ENCODE data around the gene DGKI.

The DGKI gene

GRCh38 chr7:137671920-137672319, 174.9 kb downstream of the DGKI start:
- Histone ChIP-seq H3K4me3 (ENCODE audit: low read depth, low read length) (no peak overlapping the region), H3K4me1 (ENCODE audit: control insufficient read depth, insufficient read depth, low read length) (peaks cover 17% of the 10 kb centered on the region), H3K9ac (ENCODE audit: low read depth, low read length) (no peak overlapping the region), H3K9me3 (ENCODE audit: control insufficient read depth, insufficient read depth, low read length) (no peaks in the 10 kb centered on the region), H3K36me3 (ENCODE audit: control insufficient read depth, insufficient read depth, low read length) (no peaks in the 10 kb centered on the region), H3K27me3 (ENCODE audit: control insufficient read depth, insufficient read depth, low read length) (no peaks in the 10 kb centered on the region)

DNA sequence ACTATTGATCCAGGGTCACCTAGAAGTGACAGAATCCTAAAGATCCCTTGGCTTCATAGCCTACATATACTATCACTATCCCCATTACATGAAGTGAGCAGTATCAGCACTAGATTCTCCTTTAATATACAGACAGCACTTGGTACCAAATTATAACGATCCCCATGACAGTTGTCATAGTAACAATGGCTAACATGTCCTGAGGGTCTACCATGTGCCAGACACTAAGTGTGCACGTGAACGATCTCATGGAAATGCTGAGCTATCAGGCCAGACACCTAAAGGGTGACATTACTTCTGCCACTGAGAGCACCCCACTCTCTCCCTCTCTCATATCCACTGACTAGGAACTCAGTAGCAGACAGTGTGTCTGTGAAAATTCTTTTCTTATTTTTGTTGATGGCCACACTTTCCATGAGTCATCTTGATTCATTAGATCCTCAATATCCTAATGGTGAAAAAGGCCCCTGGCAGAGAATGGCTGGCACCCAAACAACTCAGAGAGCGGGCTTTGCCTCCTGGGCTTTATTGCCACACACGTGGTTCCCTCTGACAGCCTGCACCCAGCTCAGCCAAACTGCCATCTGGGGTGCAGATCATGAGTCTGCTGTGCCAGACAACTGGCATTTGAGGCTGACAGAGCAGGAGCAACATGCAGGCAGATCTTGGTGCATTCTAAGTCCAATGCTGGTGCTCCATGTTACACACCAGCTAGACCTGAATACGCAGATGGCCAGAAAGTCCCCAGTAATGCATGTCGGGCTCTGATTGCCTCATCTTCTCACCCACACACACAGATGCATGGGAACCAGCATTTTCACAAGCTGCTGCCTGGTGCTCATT, 176.3 kb downstream of the DGKI start:
- Histone ChIP-seq H3K9me3 (ENCODE audit: control insufficient read depth, insufficient read depth, low read length) (no peaks in the 10 kb centered on the region), H3K27me3 (ENCODE audit: control insufficient read depth, insufficient read depth, low read length) (no peaks in the 10 kb centered on the region), H3K9ac (ENCODE audit: low read depth, low read length) (no peak overlapping the region), H3K4me3 (ENCODE audit: low read depth, low read length) (no peak overlapping the region), H3K36me3 (ENCODE audit: control insufficient read depth, insufficient read depth, low read length) (no peaks in the 10 kb centered on the region), H3K4me1 (ENCODE audit: control insufficient read depth, insufficient read depth, low read length) (peaks cover 15% of the 10 kb centered on the region)

GRCh38 chr7:137669706-137670105, 177.1 kb downstream of the DGKI start:
- Histone ChIP-seq H3K9me3 (ENCODE audit: control insufficient read depth, insufficient read depth, low read length) (no peaks in the 10 kb centered on the region), H3K4me3 (ENCODE audit: low read depth, low read length) (no peak overlapping the region), H3K36me3 (ENCODE audit: control insufficient read depth, insufficient read depth, low read length) (no peaks in the 10 kb centered on the region), H3K27me3 (ENCODE audit: control insufficient read depth, insufficient read depth, low read length) (no peaks in the 10 kb centered on the region), H3K9ac (ENCODE audit: low read depth, low read length) (no peak overlapping the region), H3K4me1 (ENCODE audit: control insufficient read depth, insufficient read depth, low read length) (peaks cover 14% of the 10 kb centered on the region)

GRCh38 chr7:137668404-137668803, 178.4 kb downstream of the DGKI start:
- Histone ChIP-seq H3K4me1 (ENCODE audit: control insufficient read depth, insufficient read depth, low read length) (peaks cover 2% of the 10 kb centered on the region), H3K9me3 (ENCODE audit: control insufficient read depth, insufficient read depth, low read length) (no peaks in the 10 kb centered on the region), H3K36me3 (ENCODE audit: control insufficient read depth, insufficient read depth, low read length) (no peaks in the 10 kb centered on the region), H3K4me3 (ENCODE audit: low read depth, low read length) (no peak overlapping the region), H3K9ac (ENCODE audit: low read depth, low read length) (no peak overlapping the region), H3K27me3 (ENCODE audit: control insufficient read depth, insufficient read depth, low read length) (no peaks in the 10 kb centered on the region)

DNA sequence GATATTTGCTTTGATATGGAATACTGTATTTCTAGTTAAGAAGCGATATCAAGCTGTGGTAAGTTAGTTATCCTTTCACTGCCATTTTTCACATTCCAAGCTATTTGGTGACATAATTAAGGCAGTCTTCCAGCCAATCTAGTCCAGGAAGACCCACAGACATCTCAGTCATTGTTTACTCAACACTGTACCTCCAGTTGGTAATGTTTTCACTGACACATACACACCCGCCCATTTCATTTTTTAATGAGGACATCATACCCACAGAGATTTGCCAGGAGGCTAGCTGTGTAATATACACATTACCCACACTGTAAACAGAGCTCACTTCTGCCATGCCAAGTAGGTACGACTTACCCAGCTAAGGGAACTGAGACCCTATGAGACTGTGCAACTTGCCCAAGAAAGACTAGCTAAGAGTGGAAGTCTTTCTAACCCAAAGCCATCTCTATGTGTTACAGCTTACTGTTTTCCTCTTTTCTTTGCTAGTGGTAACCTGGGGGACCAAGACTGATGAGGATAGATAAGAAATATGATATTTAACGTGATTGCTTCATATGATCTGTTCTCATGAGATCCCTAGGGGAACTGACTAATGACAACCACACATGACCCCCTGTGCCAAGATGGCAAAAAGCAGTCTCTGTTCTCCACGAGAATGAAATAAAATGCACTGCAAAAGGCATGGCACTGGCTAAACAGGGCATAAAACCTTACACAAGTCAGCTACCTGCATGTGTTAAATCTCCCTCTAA, 179.0 kb downstream of the DGKI start:
- no peaks in the 10 kb centered on the region for H3K36me3 ChIP-seq (ENCODE audit: control insufficient read depth, insufficient read depth, low read length)
- H3K4me3 ChIP-seq (ENCODE audit: low read depth, low read length) = no peak overlapping the region
- H3K4me1 ChIP-seq (ENCODE audit: control insufficient read depth, insufficient read depth, low read length) = peaks cover 2% of the 10 kb centered on the region
- no peaks in the 10 kb centered on the region for H3K9me3 ChIP-seq (ENCODE audit: control insufficient read depth, insufficient read depth, low read length)
- no peaks in the 10 kb centered on the region for H3K27me3 ChIP-seq (ENCODE audit: control insufficient read depth, insufficient read depth, low read length)
- H3K9ac ChIP-seq (ENCODE audit: low read depth, low read length) = no peak overlapping the region

GRCh38 chr7:137664846-137665245, 181.9 kb downstream of the DGKI start:
- Histone ChIP-seq H3K36me3 (ENCODE audit: control insufficient read depth, insufficient read depth, low read length) (no peaks in the 10 kb centered on the region), H3K9me3 (ENCODE audit: control insufficient read depth, insufficient read depth, low read length) (no peaks in the 10 kb centered on the region), H3K4me1 (ENCODE audit: control insufficient read depth, insufficient read depth, low read length) (peaks cover 2% of the 10 kb centered on the region), H3K9ac (ENCODE audit: low read depth, low read length) (no peak overlapping the region), H3K4me3 (ENCODE audit: low read depth, low read length) (no peak overlapping the region), H3K27me3 (ENCODE audit: control insufficient read depth, insufficient read depth, low read length) (no peaks in the 10 kb centered on the region)

GRCh38 chr7:137661634-137662033, 185.1 kb downstream of the DGKI start:
- Histone ChIP-seq H3K9me3 (ENCODE audit: control insufficient read depth, insufficient read depth, low read length) (no peaks in the 10 kb centered on the region), H3K4me1 (ENCODE audit: control insufficient read depth, insufficient read depth, low read length) (peaks cover 28% of the 10 kb centered on the region), H3K4me3 (ENCODE audit: low read depth, low read length) (no peak overlapping the region), H3K36me3 (ENCODE audit: control insufficient read depth, insufficient read depth, low read length) (no peaks in the 10 kb centered on the region), H3K9ac (ENCODE audit: low read depth, low read length) (no peak overlapping the region), H3K27me3 (ENCODE audit: control insufficient read depth, insufficient read depth, low read length) (no peaks in the 10 kb centered on the region)

DNA sequence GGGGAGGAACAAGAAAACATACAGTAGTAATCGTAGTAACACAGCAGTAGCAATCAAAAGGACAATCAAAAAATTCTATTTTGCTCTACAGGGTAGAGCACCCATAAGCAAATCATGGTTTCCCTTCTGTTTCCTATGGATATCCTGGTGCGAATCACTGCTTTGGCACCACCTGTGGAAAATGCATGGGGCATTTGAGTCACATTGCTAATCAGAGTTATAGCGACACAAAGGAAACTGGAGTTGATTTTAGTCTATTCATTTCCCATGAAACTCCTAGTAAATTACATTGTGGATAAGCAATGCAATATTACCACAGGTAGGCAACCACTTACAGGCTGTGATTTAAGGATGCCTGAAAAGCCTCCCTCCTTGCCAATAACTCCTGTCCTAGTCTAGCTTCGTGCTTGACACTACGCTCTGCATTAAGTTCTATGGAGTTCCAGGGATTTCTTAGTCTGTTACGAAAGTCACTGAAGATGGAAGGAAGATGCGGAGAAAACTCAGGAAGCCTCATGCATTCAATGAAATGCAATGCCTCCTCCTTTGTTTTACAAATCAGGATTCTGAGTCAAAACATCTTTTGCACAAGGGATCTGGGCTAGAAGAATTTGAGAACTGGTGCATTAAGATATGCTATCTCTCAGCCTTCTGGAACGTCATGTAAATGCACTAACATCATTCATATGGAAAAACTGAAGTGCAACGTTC, 188.4 kb downstream of the DGKI start:
- no peaks in the 10 kb centered on the region for H3K36me3 ChIP-seq (ENCODE audit: control insufficient read depth, insufficient read depth, low read length)
- no peak overlapping the region for H3K9ac ChIP-seq (ENCODE audit: low read depth, low read length)
- peak overlapping the region; percentile 7 for H3K4me3 ChIP-seq (ENCODE audit: low read depth, low read length)
- H3K9me3 ChIP-seq (ENCODE audit: control insufficient read depth, insufficient read depth, low read length) = no peaks in the 10 kb centered on the region
- peaks cover 26% of the 10 kb centered on the region for H3K4me1 ChIP-seq (ENCODE audit: control insufficient read depth, insufficient read depth, low read length)
- no peaks in the 10 kb centered on the region for H3K27me3 ChIP-seq (ENCODE audit: control insufficient read depth, insufficient read depth, low read length)

DNA sequence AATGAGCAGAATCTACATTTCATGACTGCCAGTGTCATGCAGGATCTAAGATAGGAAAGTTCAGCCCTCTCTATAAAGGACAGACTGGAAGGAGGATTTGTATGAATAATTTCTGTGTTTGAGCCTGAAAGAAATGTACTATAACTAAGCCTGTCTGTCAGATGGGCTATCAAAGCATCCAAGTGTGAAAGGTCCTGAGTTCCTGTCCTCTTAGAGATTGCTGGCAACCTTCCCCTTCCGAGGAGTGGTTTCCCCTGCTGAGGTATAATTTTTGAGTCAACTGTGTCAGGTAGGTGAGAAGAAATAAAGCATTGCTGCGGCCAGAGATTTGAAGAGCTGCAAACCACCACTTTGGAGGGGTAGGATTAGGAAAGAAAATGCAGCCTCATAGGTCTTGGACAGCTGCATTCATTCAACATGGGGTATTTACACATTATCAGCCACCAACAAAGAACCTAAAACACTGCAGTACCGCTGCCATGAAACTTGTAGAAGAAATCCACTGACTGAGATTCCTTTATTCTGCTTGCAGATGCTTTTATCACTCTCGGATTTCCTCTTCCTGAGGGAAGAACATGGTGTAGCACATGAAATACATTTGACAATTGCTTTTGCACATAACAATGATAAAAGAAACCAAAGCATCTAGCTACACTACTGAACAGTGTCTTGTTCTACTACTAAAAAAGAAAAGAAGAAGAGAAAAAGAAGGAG, 189.1 kb downstream of the DGKI start:
- Histone ChIP-seq H3K4me1 (ENCODE audit: control insufficient read depth, insufficient read depth, low read length) (peaks cover 26% of the 10 kb centered on the region), H3K4me3 (ENCODE audit: low read depth, low read length) (no peak overlapping the region), H3K9me3 (ENCODE audit: control insufficient read depth, insufficient read depth, low read length) (no peaks in the 10 kb centered on the region), H3K9ac (ENCODE audit: low read depth, low read length) (no peak overlapping the region), H3K36me3 (ENCODE audit: control insufficient read depth, insufficient read depth, low read length) (no peaks in the 10 kb centered on the region), H3K27me3 (ENCODE audit: control insufficient read depth, insufficient read depth, low read length) (no peaks in the 10 kb centered on the region)

DNA sequence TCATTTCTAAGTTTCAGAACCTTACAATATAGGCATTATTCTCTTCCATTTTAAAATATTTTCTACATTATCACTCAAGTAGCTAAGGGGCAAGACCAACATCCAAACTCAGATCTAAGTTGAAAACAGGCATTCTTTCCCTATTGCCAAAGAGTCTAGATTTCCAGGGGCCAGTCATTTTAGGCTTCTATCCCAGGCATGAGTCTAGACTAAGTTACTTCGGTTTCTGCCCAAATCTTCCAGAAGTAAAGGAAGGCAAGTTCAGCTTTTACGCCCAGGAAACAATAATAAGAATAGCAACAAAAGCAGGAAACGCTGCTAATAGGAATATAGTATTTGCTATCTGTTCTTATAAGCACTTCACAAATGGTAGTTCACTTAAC, 189.9 kb downstream of the DGKI start:
- no peaks in the 10 kb centered on the region for H3K27me3 ChIP-seq (ENCODE audit: control insufficient read depth, insufficient read depth, low read length)
- H3K9me3 ChIP-seq (ENCODE audit: control insufficient read depth, insufficient read depth, low read length) = no peaks in the 10 kb centered on the region
- peak overlapping the region; percentile 17 for H3K9ac ChIP-seq (ENCODE audit: low read depth, low read length)
- H3K36me3 ChIP-seq (ENCODE audit: control insufficient read depth, insufficient read depth, low read length) = no peaks in the 10 kb centered on the region
- peaks cover 26% of the 10 kb centered on the region for H3K4me1 ChIP-seq (ENCODE audit: control insufficient read depth, insufficient read depth, low read length)
- H3K4me3 ChIP-seq (ENCODE audit: low read depth, low read length) = no peak overlapping the region

- Histone ChIP-seq H3K9ac (ENCODE audit: low read depth, low read length) (peak overlapping the region; percentile 17), H3K4me3 (ENCODE audit: low read depth, low read length) (no peak overlapping the region), H3K4me1 (ENCODE audit: control insufficient read depth, insufficient read depth, low read length) (peaks cover 26% of the 10 kb centered on the region), H3K9me3 (ENCODE audit: control insufficient read depth, insufficient read depth, low read length) (no peaks in the 10 kb centered on the region), H3K36me3 (ENCODE audit: control insufficient read depth, insufficient read depth, low read length) (no peaks in the 10 kb centered on the region), H3K27me3 (ENCODE audit: control insufficient read depth, insufficient read depth, low read length) (no peaks in the 10 kb centered on the region)
Observed at GRCh38 chr7:137656227-137656849, 190.4 kb downstream of the DGKI start.

Data from iPS-15b (cell line).